Measurements from ENCODE around the gene ACER2.

The ACER2 gene

DNA sequence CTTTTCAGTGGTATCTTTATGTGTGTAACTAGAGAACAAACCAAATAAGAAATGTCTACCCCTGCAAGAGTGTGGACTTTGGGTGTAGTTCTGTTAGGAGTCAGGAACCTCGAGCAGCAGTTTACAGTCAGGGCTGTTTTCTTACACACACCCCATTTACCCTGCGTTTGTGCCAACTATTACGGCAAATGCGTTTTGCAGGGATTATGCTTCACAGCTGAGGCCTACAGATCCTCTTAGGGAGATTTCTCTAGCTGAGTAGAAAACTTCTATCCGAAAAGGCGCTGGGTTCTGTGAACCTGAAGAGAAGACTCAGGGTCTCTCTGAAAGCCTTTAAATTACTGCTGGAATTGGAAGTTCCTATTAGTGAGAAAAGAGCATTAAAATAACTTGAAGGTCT, 51.4 kb downstream of the ACER2 start:
- ATAC-seq: no peak

DNA sequence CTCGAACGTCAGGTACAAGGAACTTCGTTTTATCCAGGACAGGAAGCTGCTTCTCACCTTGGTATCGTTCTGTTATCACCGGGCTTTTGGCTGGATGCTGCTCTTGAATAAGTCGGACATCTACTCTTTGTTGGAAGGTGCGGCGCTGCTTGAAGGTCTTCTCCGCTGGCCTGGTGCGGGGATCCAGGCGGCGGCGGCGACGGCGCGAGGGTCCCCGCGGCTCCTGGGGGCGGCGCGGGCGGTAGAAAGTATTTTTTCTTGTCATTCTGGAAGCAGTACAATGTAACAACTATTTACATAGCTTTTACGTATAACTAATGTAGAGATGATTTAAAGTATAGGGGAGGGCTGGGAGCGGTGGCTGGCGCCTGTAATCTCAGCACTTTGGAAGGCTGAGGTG, 52.3 kb downstream of the ACER2 start:
- no peak for ATAC-seq
- TF ChIP-seq ZFP30 (CRISPR knock-in tag; IDR thresholded peaks at IDR 0.05) (no peak), GLIS3 (CRISPR knock-in tag; IDR thresholded peaks at IDR 0.05) (no peak), ZFP3 (CRISPR knock-in tag; IDR thresholded peaks at IDR 0.05) (no peak), ZC3H10 (CRISPR knock-in tag; IDR thresholded peaks at IDR 0.05) (no peak), CSDC2 (CRISPR knock-in tag; IDR thresholded peaks at IDR 0.05) (no peak), ISL1 (CRISPR knock-in tag; IDR thresholded peaks at IDR 0.05) (no peak), TCF4 (CRISPR knock-in tag; IDR thresholded peaks at IDR 0.05; ENCODE audit: borderline replicate concordance) (no peak)
- TF ChIP-seq, protein P1, sequence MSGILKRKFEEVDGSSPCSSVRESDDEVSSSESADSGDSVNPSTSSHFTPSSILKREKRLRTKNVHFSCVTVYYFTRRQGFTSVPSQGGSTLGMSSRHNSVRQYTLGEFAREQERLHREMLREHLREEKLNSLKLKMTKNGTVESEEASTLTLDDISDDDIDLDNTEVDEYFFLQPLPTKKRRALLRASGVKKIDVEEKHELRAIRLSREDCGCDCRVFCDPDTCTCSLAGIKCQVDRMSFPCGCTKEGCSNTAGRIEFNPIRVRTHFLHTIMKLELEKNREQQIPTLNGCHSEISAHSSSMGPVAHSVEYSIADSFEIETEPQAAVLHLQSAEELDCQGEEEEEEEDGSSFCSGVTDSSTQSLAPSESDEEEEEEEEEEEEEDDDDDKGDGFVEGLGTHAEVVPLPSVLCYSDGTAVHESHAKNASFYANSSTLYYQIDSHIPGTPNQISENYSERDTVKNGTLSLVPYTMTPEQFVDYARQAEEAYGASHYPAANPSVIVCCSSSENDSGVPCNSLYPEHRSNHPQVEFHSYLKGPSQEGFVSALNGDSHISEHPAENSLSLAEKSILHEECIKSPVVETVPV (CRISPR knock-in tag; IDR thresholded peaks at IDR 0.05): no peak
- TF ChIP-seq, protein P2, sequence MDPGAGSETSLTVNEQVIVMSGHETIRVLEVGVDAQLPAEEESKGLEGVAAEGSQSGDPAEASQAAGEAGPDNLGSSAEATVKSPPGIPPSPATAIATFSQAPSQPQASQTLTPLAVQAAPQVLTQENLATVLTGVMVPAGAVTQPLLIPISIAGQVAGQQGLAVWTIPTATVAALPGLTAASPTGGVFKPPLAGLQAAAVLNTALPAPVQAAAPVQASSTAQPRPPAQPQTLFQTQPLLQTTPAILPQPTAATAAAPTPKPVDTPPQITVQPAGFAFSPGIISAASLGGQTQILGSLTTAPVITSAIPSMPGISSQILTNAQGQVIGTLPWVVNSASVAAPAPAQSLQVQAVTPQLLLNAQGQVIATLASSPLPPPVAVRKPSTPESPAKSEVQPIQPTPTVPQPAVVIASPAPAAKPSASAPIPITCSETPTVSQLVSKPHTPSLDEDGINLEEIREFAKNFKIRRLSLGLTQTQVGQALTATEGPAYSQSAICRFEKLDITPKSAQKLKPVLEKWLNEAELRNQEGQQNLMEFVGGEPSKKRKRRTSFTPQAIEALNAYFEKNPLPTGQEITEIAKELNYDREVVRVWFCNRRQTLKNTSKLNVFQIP (CRISPR knock-in tag; IDR thresholded peaks at IDR 0.05; ENCODE audit: borderline replicate concordance, low read depth): no peak
- TF ChIP-seq, protein P3, sequence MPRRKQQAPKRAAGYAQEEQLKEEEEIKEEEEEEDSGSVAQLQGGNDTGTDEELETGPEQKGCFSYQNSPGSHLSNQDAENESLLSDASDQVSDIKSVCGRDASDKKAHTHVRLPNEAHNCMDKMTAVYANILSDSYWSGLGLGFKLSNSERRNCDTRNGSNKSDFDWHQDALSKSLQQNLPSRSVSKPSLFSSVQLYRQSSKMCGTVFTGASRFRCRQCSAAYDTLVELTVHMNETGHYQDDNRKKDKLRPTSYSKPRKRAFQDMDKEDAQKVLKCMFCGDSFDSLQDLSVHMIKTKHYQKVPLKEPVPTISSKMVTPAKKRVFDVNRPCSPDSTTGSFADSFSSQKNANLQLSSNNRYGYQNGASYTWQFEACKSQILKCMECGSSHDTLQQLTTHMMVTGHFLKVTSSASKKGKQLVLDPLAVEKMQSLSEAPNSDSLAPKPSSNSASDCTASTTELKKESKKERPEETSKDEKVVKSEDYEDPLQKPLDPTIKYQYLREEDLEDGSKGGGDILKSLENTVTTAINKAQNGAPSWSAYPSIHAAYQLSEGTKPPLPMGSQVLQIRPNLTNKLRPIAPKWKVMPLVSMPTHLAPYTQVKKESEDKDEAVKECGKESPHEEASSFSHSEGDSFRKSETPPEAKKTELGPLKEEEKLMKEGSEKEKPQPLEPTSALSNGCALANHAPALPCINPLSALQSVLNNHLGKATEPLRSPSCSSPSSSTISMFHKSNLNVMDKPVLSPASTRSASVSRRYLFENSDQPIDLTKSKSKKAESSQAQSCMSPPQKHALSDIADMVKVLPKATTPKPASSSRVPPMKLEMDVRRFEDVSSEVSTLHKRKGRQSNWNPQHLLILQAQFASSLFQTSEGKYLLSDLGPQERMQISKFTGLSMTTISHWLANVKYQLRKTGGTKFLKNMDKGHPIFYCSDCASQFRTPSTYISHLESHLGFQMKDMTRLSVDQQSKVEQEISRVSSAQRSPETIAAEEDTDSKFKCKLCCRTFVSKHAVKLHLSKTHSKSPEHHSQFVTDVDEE (CRISPR knock-in tag; IDR thresholded peaks at IDR 0.05): no peak

More for the DNA sequence above, 51.4 kb downstream of the ACER2 start:
- TF ChIP-seq TOX (CRISPR knock-in tag; IDR thresholded peaks at IDR 0.05; ENCODE audit: borderline replicate concordance) (no peak), ZC3H10 (CRISPR knock-in tag; IDR thresholded peaks at IDR 0.05) (no peak), ZNF8 (CRISPR knock-in tag; IDR thresholded peaks at IDR 0.05) (no peak), ZNF70 (CRISPR knock-in tag; IDR thresholded peaks at IDR 0.05) (no peak), ESRRG (CRISPR knock-in tag; IDR thresholded peaks at IDR 0.05) (no peak), PPARA (CRISPR knock-in tag; IDR thresholded peaks at IDR 0.05; ENCODE audit: borderline replicate concordance) (no peak), ARNTL (CRISPR knock-in tag; IDR thresholded peaks at IDR 0.05; ENCODE audit: borderline replicate concordance, low read depth) (no peak), ISL1 (CRISPR knock-in tag; IDR thresholded peaks at IDR 0.05) (no peak), SNAI2 (CRISPR knock-in tag; IDR thresholded peaks at IDR 0.05) (no peak), OSR1 (CRISPR knock-in tag; IDR thresholded peaks at IDR 0.05) (no peak)
- TF ChIP-seq, protein P3 (CRISPR knock-in tag; IDR thresholded peaks at IDR 0.05): no peak
- TF ChIP-seq, protein P1 (CRISPR knock-in tag; IDR thresholded peaks at IDR 0.05): no peak
- TF ChIP-seq, protein P4, sequence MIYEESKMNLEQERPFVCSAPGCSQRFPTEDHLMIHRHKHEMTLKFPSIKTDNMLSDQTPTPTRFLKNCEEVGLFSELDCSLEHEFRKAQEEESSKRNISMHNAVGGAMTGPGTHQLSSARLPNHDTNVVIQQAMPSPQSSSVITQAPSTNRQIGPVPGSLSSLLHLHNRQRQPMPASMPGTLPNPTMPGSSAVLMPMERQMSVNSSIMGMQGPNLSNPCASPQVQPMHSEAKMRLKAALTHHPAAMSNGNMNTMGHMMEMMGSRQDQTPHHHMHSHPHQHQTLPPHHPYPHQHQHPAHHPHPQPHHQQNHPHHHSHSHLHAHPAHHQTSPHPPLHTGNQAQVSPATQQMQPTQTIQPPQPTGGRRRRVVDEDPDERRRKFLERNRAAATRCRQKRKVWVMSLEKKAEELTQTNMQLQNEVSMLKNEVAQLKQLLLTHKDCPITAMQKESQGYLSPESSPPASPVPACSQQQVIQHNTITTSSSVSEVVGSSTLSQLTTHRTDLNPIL (CRISPR knock-in tag; IDR thresholded peaks at IDR 0.05; ENCODE audit: low read depth): no peak

All from SK-N-SH treated with all-trans-retinoic acid at 6 μM for 48 hours (cell line).